ENCODE data around the gene NXPE3. TPM values are rescaled to one million over a fixed set of nuclear protein-coding genes. Genes with fewer than 3 reads are reported as not detected.
"Not testable (repeated sequence)": the region's sequence is repeated elsewhere in the genome, so short reads cannot be mapped to it uniquely, and the experiment has no call there.

The NXPE3 gene
- polyA plus RNA-seq, 3 donors: 14.6 to 35.8 (median 19.8) TPM

DNA sequence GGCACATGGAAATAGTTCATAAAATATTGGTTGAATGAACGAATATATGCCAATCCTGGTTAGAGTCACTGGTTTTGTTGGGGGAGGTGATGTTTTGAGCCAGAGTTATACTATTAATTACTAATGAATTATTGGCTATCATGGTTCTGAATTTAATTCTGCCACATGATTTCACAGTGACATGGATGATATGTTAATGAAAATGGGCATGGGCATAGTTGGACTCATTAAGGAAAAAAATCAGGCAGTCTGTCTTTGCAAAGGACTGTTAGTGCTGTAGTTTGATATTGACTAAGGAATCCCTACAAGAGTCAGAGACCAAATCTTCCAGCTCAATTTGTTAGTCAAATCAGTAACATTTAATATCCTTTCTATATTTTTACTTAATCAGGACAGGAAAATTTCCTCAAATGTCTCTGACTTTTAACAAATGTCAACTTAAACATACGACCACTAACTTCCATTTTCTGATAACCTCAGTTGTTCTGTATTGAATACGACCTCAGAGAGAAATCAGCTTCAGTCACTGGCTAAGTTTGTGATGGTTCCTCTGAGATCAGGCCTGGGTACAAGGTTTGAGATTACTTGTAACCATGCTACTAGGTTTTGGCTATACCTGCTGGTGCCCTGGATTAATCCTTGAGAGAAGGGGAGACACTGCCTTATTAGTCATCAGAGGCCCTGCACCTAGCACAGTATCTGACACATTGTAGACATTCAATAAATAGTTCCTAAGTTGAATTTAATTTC lies 83.6 kb downstream of the NXPE3 start:
- no peaks in the 10 kb centered on the region for H3K9me3 ChIP-seq (replicated peaks in 1 of 2; ENCODE audit: control insufficient read depth in 1 of 2, insufficient read depth in 1 of 2, low read length in 2 of 2)
- peak in 1 of 3 donors; percentile 39 for DNase-seq
- peaks cover 0 to 17% of the 10 kb centered on the region in 2 donors for H3K4me1 ChIP-seq (ENCODE audit: control insufficient read depth in 1 of 2, insufficient read depth in 2 of 2, low read length in 2 of 2)
- Mint-ChIP-seq H3K27ac (peak overlapping the region in 5 of 7 donors; percentile 32 to 82 (median 59)), H3K4me3 (no peak overlapping the region), H3K4me1 (peaks cover 24% of the 10 kb centered on the region), H3K9me3 (no peaks in the 10 kb centered on the region), H3K27me3 (ENCODE audit: low read depth in 3 of 3) (no peaks in the 10 kb centered on the region), H3K36me3 (peaks cover 56 to 63% of the 10 kb centered on the region in 2 donors)
- intact Hi-C loops (cut with micrococcal nuclease): loop anchor here in 1 of 2 donors (5.0 kb wide), 1 partner anchor 40 kb away; no protein-coding TSS in a partner anchor
- H3K79me2 ChIP-seq (ENCODE audit: insufficient read depth, low read length): peaks cover 13% of the 10 kb centered on the region
- H3K36me3 ChIP-seq (replicated peaks in 1 of 2; ENCODE audit: control insufficient read depth in 1 of 2, insufficient read depth in 2 of 2, low read length in 2 of 2): peaks cover 41 to 55% of the 10 kb centered on the region in 2 donors
- TF ChIP-seq, protein P1, sequence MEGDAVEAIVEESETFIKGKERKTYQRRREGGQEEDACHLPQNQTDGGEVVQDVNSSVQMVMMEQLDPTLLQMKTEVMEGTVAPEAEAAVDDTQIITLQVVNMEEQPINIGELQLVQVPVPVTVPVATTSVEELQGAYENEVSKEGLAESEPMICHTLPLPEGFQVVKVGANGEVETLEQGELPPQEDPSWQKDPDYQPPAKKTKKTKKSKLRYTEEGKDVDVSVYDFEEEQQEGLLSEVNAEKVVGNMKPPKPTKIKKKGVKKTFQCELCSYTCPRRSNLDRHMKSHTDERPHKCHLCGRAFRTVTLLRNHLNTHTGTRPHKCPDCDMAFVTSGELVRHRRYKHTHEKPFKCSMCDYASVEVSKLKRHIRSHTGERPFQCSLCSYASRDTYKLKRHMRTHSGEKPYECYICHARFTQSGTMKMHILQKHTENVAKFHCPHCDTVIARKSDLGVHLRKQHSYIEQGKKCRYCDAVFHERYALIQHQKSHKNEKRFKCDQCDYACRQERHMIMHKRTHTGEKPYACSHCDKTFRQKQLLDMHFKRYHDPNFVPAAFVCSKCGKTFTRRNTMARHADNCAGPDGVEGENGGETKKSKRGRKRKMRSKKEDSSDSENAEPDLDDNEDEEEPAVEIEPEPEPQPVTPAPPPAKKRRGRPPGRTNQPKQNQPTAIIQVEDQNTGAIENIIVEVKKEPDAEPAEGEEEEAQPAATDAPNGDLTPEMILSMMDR (IDR thresholded peaks at IDR 0.05): no peak
- H3K9ac ChIP-seq (ENCODE audit: insufficient read depth, low read length, poor library complexity, severe bottlenecking): no peak overlapping the region
- H3K4me2 ChIP-seq (replicated peaks; ENCODE audit: extremely low read depth, low read length, poor library complexity, severe bottlenecking): no peak overlapping the region
- H3K4me3 ChIP-seq (replicated peaks in 1 of 3; ENCODE audit: low read depth in 2 of 3, low read length in 3 of 3): no peak overlapping the region
- H3K27me3 ChIP-seq (ENCODE audit: control insufficient read depth in 2 of 2, insufficient read depth in 2 of 2, low read length in 2 of 2): no peaks in the 10 kb centered on the region
- H4K20me1 ChIP-seq (ENCODE audit: insufficient read depth, low read length): peaks cover 49% of the 10 kb centered on the region
- WGBS (ENCODE audit: insufficient coverage): no CpG with 5 or more reads among the region's 3 CpGs
- H2AFZ ChIP-seq (ENCODE audit: insufficient read depth, low read depth, low read length, poor library complexity, severe bottlenecking): no peak overlapping the region
- H3K27ac ChIP-seq (ENCODE audit: low read depth in 1 of 2, low read length in 2 of 2): peak overlapping the region in 1 of 2 donors; percentile 22

GRCh38 chr3:101864926-101865325 lies 85.9 kb downstream of the NXPE3 start:
- peaks cover 25% of the 10 kb centered on the region for H3K4me1 Mint-ChIP-seq
- Histone ChIP-seq H3K4me1 (ENCODE audit: control insufficient read depth in 1 of 2, insufficient read depth in 2 of 2, low read length in 2 of 2) (peaks cover 8 to 15% of the 10 kb centered on the region in 2 donors), H4K20me1 (ENCODE audit: insufficient read depth, low read length) (peaks cover 26% of the 10 kb centered on the region), H3K36me3 (replicated peaks in 1 of 2; ENCODE audit: control insufficient read depth in 1 of 2, insufficient read depth in 2 of 2, low read length in 2 of 2) (peaks cover 18 to 32% of the 10 kb centered on the region in 2 donors)
- not testable (repeated sequence) for H3K9me3 Mint-ChIP-seq; H3K4me3 Mint-ChIP-seq; H3K4me3 ChIP-seq (replicated peaks in 1 of 3; ENCODE audit: low read depth in 2 of 3, low read length in 3 of 3); H2AFZ ChIP-seq (ENCODE audit: insufficient read depth, low read depth, low read length, poor library complexity, severe bottlenecking); H3K27me3 ChIP-seq (ENCODE audit: control insufficient read depth in 2 of 2, insufficient read depth in 2 of 2, low read length in 2 of 2); H3K27ac ChIP-seq (ENCODE audit: low read depth in 1 of 2, low read length in 2 of 2); H3K27me3 Mint-ChIP-seq (ENCODE audit: low read depth in 3 of 3); H3K4me2 ChIP-seq (replicated peaks; ENCODE audit: extremely low read depth, low read length, poor library complexity, severe bottlenecking); DNase-seq; H3K9me3 ChIP-seq (replicated peaks in 1 of 2; ENCODE audit: control insufficient read depth in 1 of 2, insufficient read depth in 1 of 2, low read length in 2 of 2); H3K79me2 ChIP-seq (ENCODE audit: insufficient read depth, low read length); H3K9ac ChIP-seq (ENCODE audit: insufficient read depth, low read length, poor library complexity, severe bottlenecking)
- intact Hi-C loops (cut with micrococcal nuclease): loop anchor here in 1 of 2 donors (5.0 kb wide), 1 partner anchor 37 kb away; no protein-coding TSS in a partner anchor
- peak overlapping the region in 1 of 7 donors; percentile 30 for H3K27ac Mint-ChIP-seq
- peaks cover 33 to 40% of the 10 kb centered on the region in 2 donors for H3K36me3 Mint-ChIP-seq
- 94% methylated on average over 5 of the region's 7 CpGs for WGBS (ENCODE audit: insufficient coverage)

All from CD14-positive monocyte (primary cell).